AG04449 (cell line): ENCODE data around the gene LDAH.

Experiments
- CTCF ChIA-PET: fragments of 350-600 bp; formaldehyde crosslinking; extraction: SDS; loops from one replicate; lab custom pipeline; 2021; ENCODE audit warnings: antibody characterized with exemption; lab: Yijun Ruan, JAX
- POLR2A ChIA-PET: fragments of 400-600, 350-600 bp; formaldehyde crosslinking; extraction: SDS; loops from one replicate; lab custom pipeline; 2020; ENCODE audit warnings: antibody characterized with exemption, inconsistent platforms; lab: Yijun Ruan, JAX
- DNase-seq: peaks from one replicate; pipeline ENCODE4 v3.0.0-alpha.2; 2010; ENCODE audit warnings: low read depth, low spot score
- H3K4me3 ChIP-seq: 2 replicates; pipeline ENCODE4 v1.5.1; 2011; ENCODE audit warnings: low read depth, mild to moderate bottlenecking, control low read depth, low read length
- CTCF ChIP-seq: IDR thresholded peaks from one replicate; pipeline ENCODE4 v1.5.1; 2011; ENCODE audit warnings: mild to moderate bottlenecking, moderate library complexity, low read length, control low read depth, inconsistent platforms; ENCODE audit not compliant: insufficient read depth; ENCODE audit errors: missing control alignments

Gene LDAH

GRCh38 chr2:20651731-20652099, 171.2 kb downstream of the LDAH start:
- CTCF ChIA-PET, result interaction anchor here (0.6 to 8.5 kb wide), 48 partner anchors 9 to 313 kb away, joined by 3 to 148 read pairs (median 5); partner anchors contain the start of gene RHOB

DNA sequence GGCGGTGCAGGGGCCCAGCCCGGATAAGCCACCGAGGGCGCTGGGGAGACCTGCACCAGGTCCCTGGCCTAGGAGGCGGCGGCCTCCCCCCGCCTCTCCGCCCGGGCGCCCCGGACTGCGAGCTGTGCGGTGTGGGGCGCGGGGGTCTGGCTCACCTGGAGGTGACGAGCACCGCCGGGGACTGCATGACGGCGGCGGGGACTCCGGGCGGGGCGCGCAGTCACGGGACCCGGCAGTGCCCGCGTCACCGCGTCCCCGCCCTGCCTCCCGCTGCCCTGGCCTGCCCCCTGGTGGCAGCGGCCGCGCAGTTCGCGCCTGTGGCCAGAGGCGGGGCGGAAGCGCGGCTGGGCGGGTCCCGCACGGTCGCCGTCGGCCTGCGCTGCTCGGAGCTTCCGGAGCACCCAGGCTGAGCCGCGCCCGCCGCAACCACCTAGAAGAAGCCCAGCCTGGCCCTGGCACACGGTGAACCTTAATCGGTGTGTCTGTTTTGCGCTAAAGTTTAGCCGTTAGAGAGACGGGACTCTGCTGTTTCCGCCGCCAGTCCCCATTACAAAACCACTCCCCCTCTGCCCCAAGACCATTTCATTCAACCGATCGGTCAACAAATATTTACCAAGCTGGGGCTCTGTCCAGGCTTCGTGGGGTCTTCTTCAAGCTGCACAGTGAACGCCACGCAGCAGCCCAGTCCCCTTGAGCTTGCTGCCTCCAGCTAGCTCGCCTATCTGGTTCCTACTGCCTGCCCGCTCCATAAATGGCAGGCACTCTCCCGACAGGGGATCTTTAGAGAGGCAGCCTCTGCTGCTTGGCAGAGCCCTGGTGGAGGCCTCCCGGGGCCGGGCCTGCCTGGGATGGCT, 171.8 kb downstream of the LDAH start, which contains the start of gene HS1BP3:
HS1BP3 (minus strand) TSS at position 222 of the 854 bp plus-strand sequence; CDS start at position 187, 35 bp downstream.
- POLR2A ChIA-PET, result interaction anchor here (4.1 kb wide), 1 partner anchor 203 kb away, joined by 35 read pairs; the partner anchor contains the start of gene RHOB
- H3K4me3 ChIP-seq, result peak within 1 kb of the TSS; percentile 91
- peak; percentile 81 for TF ChIP-seq CTCF
- DNase-seq, result no peak
- CTCF ChIA-PET, result interaction anchor here (0.6 to 8.5 kb wide), 55 partner anchors 8 to 314 kb away, joined by 3 to 148 read pairs (median 4); partner anchors contain the start of gene RHOB

More at GRCh38 chr2:20651731-20652099, 171.2 kb downstream of the LDAH start:
- H3K4me3 ChIP-seq, result peak overlapping the region; percentile 91; the same call in 1 of the 2 replicates
- TF ChIP-seq CTCF, result no peak
- no peak for DNase-seq
- POLR2A ChIA-PET, result interaction anchor here (4.1 kb wide), 1 partner anchor 204 kb away, joined by 35 read pairs; the partner anchor contains the start of gene RHOB

DNA sequence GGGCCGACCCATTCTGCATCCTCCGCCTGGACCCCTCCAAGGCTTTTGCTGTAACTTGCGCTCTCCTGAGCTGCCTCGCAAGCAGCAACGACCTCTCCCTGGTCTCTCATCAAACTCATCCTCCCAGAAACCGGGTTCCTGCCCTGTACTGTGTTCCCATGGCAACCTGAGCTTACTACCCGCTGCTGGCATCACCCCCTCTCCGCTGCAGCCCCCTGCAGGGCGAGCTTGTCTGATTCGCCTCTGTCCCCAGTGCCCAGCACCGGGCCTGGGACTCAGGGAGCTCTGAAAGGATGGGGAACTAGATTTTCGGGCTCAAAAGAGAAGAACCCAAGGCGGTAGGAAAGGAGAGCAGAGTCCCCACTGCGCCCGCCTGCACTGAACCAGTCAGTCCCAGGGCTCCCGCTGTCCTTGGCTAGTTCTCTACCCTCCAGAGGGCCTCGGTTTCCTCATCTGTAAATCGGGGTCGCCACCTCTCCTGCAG, 172.5 kb downstream of the LDAH start:
- ChIA-PET POLR2A (interaction anchor here (1.1 to 4.1 kb wide), 2 partner anchors 200 to 203 kb away, joined by 4 to 35 read pairs; partner anchors contain the start of gene RHOB), CTCF (interaction anchor here (0.8 to 8.5 kb wide), 34 partner anchors 8 to 314 kb away, joined by 3 to 148 read pairs (median 6); partner anchors contain the start of gene RHOB)
- TF ChIP-seq CTCF, result no peak
- peak overlapping the region; percentile 91 for H3K4me3 ChIP-seq
- no peak for DNase-seq

- TF ChIP-seq CTCF, result no peak
- peak overlapping the region; percentile 91 for H3K4me3 ChIP-seq
- DNase-seq, result no peak
- POLR2A ChIA-PET, result interaction anchor here (1.1 to 4.1 kb wide), 2 partner anchors 200 to 202 kb away, joined by 4 to 35 read pairs; partner anchors contain the start of gene RHOB
- CTCF ChIA-PET, result interaction anchor here (0.8 to 8.5 kb wide), 26 partner anchors 7 to 315 kb away, joined by 3 to 148 read pairs (median 10); partner anchors contain the start of gene RHOB
Observed at GRCh38 chr2:20649976-20650375, 172.9 kb downstream of the LDAH start.

DNA sequence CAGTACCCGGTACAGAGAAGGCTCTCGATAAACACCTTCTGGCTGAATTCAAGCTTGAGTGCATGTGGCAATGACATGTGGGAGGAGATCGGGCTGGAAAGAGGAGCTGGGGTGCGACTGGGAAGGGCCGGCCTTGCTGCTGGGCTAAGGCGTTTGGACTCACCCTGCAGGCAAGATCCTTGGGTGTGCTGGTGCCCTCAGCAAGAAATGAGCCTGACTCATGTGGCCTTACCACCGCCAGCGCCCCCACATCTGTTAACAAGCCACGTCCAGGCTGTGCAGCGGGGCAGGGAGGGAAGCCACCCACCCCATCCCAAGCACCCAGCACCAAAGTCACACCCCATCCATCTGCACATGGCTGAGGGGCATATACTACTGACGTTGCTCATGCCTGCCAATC, 173.3 kb downstream of the LDAH start:
- TF ChIP-seq CTCF, result no peak
- H3K4me3 ChIP-seq, result peak overlapping the region; percentile 91; the same call in 1 of the 2 replicates
- CTCF ChIA-PET, result interaction anchor here (0.6 to 8.5 kb wide), 14 partner anchors 11 to 323 kb away, joined by 3 to 148 read pairs (median 12); partner anchors contain the start of gene RHOB
- POLR2A ChIA-PET, result interaction anchor here (1.1 to 4.1 kb wide), 2 partner anchors 199 to 202 kb away, joined by 4 to 35 read pairs; partner anchors contain the start of gene RHOB
- DNase-seq, result no peak
